PC-3 (cell line): ENCODE measurements around the gene HMG20A.

Experiments
- EZH2 ChIP-seq: fragments of 300-600 bp; sonication (generic); IDR thresholded peaks from one replicate; pipeline ENCODE4 v1.6.1; 2017; ENCODE audit warnings: antibody characterized with exemption, mild to moderate bottlenecking, low read length; ENCODE audit not compliant: unreplicated experiment
- EZH2phosphoT487 ChIP-seq: fragments of 300-600 bp; sonication (generic); IDR thresholded peaks from 2 replicates; pipeline ENCODE4 v1.6.1; 2018; ENCODE audit warnings: mild to moderate bottlenecking, antibody characterized with exemption, low read length, borderline replicate concordance

DNA sequence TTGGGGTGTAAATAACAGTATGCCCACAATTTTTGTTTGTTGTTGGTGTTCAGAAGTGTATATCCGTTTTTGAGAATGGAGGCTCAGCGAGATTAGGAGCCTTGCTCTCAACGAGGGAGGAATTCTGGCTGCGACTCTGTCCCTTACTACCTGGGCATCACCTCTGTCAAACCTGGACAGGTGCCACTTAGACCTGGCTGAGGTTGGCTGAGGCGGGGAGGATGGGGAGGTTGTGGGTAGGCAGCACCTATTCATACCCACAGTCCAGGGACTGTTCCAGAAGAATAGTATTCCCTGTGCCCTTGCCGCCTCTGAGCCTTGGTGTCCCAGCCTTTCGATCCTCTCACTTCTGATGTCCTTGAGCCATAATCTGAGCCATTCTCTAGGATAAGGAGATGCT lies 112.2 kb downstream of the HMG20A start:
- TF ChIP-seq EZH2phosphoT487 (no peak), EZH2 (no peak)
